HCT116 (cell line): ENCODE results near the gene ARL6IP1. TPM values are rescaled to one million over a fixed set of nuclear protein-coding genes. Genes with fewer than 3 reads are reported as not detected.
"Not testable (repeated sequence)": the region's sequence is repeated elsewhere in the genome, so short reads cannot be mapped to it uniquely, and the experiment has no call there.

ENCODE experiments used
- ATAC-seq: fragments of 200-7000 bp; cut with Tn5 transposase; 2 replicates; pipeline ENCODE4 v1.9.1; 2020; ENCODE audit warnings: mild to moderate bottlenecking, moderate library complexity
- BruUV-seq: library from RNA; stranded (reverse); fragments of 400-500 nt; replicated peaks from 2 replicates; lab custom pipeline; 2021; lab: Mats Ljungman, UMichigan
- CTCF ChIA-PET: fragments of 300-600 bp; sonication (Branson Sonifier 250); formaldehyde crosslinking; loops from one replicate; lab custom pipeline; 2021; ENCODE audit warnings: antibody characterized with exemption; lab: Charles Lee
- POLR2A ChIA-PET: fragments of 300-600, 350-600 bp; sonication (Branson Sonifier 250); formaldehyde crosslinking; loops from one replicate; lab custom pipeline; 2021; ENCODE audit warnings: antibody characterized with exemption; lab: Charles Lee
- RAD21 ChIA-PET, 2 experiments: fragments of 300-600 bp; sonication (Branson Sonifier 250); formaldehyde crosslinking; loops; one replicate each; lab custom pipeline; 2023; ENCODE audit warnings: low total read pairs in 2 of 2; ENCODE audit not compliant: uncharacterized antibody in 2 of 2, unreplicated experiment in 2 of 2, low non-redundant PET in 1 of 2; lab: Charles Lee
- DNase-seq: peaks from one replicate; pipeline ENCODE4 v3.0.0-alpha.2; 2010; ENCODE audit warnings: low read depth, low spot score
- H2AFZ ChIP-seq: fragments of 200-600 bp; shearing (Covaris generic), sonication (generic); 2 replicates; pipeline ENCODE4 v1.6.1; 2017; ENCODE audit warnings: low read depth, mixed run types, mixed read lengths, antibody characterized with exemption, low read length; ENCODE audit not compliant: poor library complexity, severe bottlenecking
- H3K27ac ChIP-seq: 2 replicates; pipeline ENCODE4 v1.5.1; 2012; ENCODE audit warnings: low read depth, low read length
- H3K27me3 ChIP-seq: fragments of 200-600 bp; sonication (generic); 2 replicates; pipeline ENCODE4 v1.6.1; 2016; ENCODE audit warnings: mixed run types, low read length, mixed read lengths; ENCODE audit not compliant: insufficient read depth
- H3K36me3 ChIP-seq, 2 experiments: fragments of 200-500 bp in 1 of 2; fragments of 200-600 bp in 1 of 2; sonication (Bioruptor generic) in 1 of 2; sonication (generic) in 1 of 2; 2 replicates each; pipeline versions ENCODE4 v1.5.1 to v1.6.1; 2014 to 2016; ENCODE audit warnings: low read length in 2 of 2, inconsistent platforms in 1 of 2, mixed read lengths in 1 of 2, mixed run types in 1 of 2; ENCODE audit not compliant: insufficient read depth in 2 of 2, control insufficient read depth in 1 of 2
- H3K4me1 ChIP-seq, 2 experiments: fragments of 200-600 bp in 1 of 2; sonication (generic) in 1 of 2; 2 replicates each; pipeline versions ENCODE4 v1.5.1 to v1.6.1; 2012 to 2017; ENCODE audit warnings: low read length in 2 of 2, inconsistent platforms in 1 of 2, mild to moderate bottlenecking in 1 of 2, mixed read lengths in 1 of 2, mixed run types in 1 of 2, moderate library complexity in 1 of 2; ENCODE audit not compliant: insufficient read depth in 2 of 2, control insufficient read depth in 1 of 2
- H3K4me2 ChIP-seq: fragments of 200-600 bp; sonication (generic); 2 replicates; pipeline ENCODE4 v1.6.1; 2017; ENCODE audit warnings: mixed run types, low read length, mixed read lengths
- H3K4me3 ChIP-seq, 2 experiments: fragments of 200-600 bp in 1 of 2; sonication (generic) in 1 of 2; replicated peaks in 1 of 2; 2 replicates each; pipeline ENCODE4 v1.5.1; 2011 to 2016; ENCODE audit warnings: low read length in 2 of 2, control low read depth in 1 of 2, low read depth in 1 of 2, mild to moderate bottlenecking in 1 of 2, mixed read lengths in 1 of 2, mixed run types in 1 of 2
- H3K79me2 ChIP-seq: fragments of 200-600 bp; sonication (generic); 2 replicates; pipeline ENCODE4 v1.6.1; 2017; ENCODE audit warnings: mild to moderate bottlenecking, mixed run types, low read length, moderate library complexity, mixed read lengths; ENCODE audit not compliant: insufficient read depth
- H3K9ac ChIP-seq: fragments of 200-600 bp; sonication (generic); 2 replicates; pipeline ENCODE4 v1.6.1; 2016; ENCODE audit warnings: low read length, mixed read lengths
- H3K9me2 ChIP-seq: fragments of 200-600 bp; sonication (generic), shearing (Covaris generic); 2 replicates; pipeline ENCODE4 v1.6.1; 2017; ENCODE audit warnings: mixed run types, mild to moderate bottlenecking, moderate library complexity; ENCODE audit not compliant: insufficient read depth
- H3K9me3 ChIP-seq, 2 experiments: fragments of 200-500 bp in 1 of 2; fragments of 200-600 bp in 1 of 2; sonication (Bioruptor generic) in 1 of 2; sonication (generic) in 1 of 2; 2 replicates each; pipeline ENCODE4 v1.6.1; 2014 to 2017; ENCODE audit warnings: low read length in 2 of 2, mixed read lengths in 2 of 2, inconsistent platforms in 1 of 2, low read depth in 1 of 2, mild to moderate bottlenecking in 1 of 2, mixed run types in 1 of 2, moderate library complexity in 1 of 2; ENCODE audit not compliant: control insufficient read depth in 1 of 2, insufficient read depth in 1 of 2
- H4K20me1 ChIP-seq: fragments of 200-600 bp; sonication (generic), shearing (Covaris generic); 2 replicates; pipeline ENCODE4 v1.6.1; 2017; ENCODE audit warnings: mixed run types, mild to moderate bottlenecking, moderate library complexity; ENCODE audit not compliant: insufficient read depth
- intact Hi-C: fragments of 100-400 bp; cut with micrococcal nuclease; formaldehyde crosslinking; loops from 2 replicates; pipeline ENCODE4 v1.10.0; 2022
- total RNA-seq: library from RNA; stranded (reverse); gene quantifications from one replicate; pipeline ENCODE4 v1.2.1, GENCODE V29; 2021; ENCODE audit not compliant: unreplicated experiment

Gene ARL6IP1
- total RNA-seq, 1 experiment from 2014 or later, result 197 TPM

GRCh38 chr16:18767217-18767616, 34.1 kb downstream of the ARL6IP1 start:
- DNase-seq, H3K79me2 ChIP-seq, H3K36me3 ChIP-seq, H3K27me3 ChIP-seq, ATAC-seq, H3K9me3 ChIP-seq, H4K20me1 ChIP-seq, H3K4me2 ChIP-seq, CTCF ChIA-PET, H3K4me3 ChIP-seq, H3K9me2 ChIP-seq, BruUV-seq, H3K4me1 ChIP-seq, intact Hi-C loops, POLR2A ChIA-PET, H3K9ac ChIP-seq, RAD21 ChIA-PET, H3K27ac ChIP-seq, H2AFZ ChIP-seq: not testable (repeated sequence)

- BruUV-seq, H3K27me3 ChIP-seq, H3K36me3 ChIP-seq, H3K9me3 ChIP-seq, POLR2A ChIA-PET, H2AFZ ChIP-seq, RAD21 ChIA-PET, H3K9ac ChIP-seq, intact Hi-C loops, ATAC-seq, CTCF ChIA-PET, H3K4me2 ChIP-seq, DNase-seq, H3K27ac ChIP-seq, H3K4me3 ChIP-seq, H3K4me1 ChIP-seq, H4K20me1 ChIP-seq, H3K9me2 ChIP-seq, H3K79me2 ChIP-seq: not testable (repeated sequence)
These were observed 38.6 kb downstream of the ARL6IP1 start for GRCh38 chr16:18762713-18763112.
